ENCODE results near the gene P2RX3. TPM values are rescaled to one million over a fixed set of nuclear protein-coding genes. Genes with fewer than 3 reads are reported as not detected.
"Not testable (repeated sequence)": the region's sequence is repeated elsewhere in the genome, so short reads cannot be mapped to it uniquely, and the experiment has no call there.

Gene P2RX3
- total RNA-seq, result not detected
- long read RNA-seq, donor 1, result 0 reads
- long read RNA-seq, donor 2, result 0 reads

DNA sequence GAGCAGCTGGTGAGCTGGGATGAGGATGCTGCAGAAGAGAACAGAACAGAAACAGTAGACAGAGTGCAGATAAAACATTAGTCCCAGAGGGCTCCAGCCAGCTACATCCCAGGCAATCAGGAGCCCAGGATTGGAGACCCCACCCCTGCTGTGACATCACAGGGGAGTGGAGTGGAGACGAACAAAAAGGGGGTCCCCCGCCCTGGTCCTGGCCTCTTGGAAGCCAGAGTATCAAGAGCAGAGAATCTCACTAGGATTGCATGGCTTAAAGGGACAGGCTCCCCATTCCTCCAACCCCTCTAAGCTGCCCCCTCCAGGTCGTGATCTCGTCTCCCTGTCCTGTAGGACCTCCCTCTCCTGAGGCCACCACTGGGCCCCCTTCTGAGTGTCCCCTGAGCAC is at the start of gene P2RX3:
Gene P2RX3, plus strand, starts transcription at position 211 of the 400 bp plus-strand sequence. CDS start 199 bp downstream, outside the sequence.
- intact Hi-C loops (cut with DNase I), result no loop called here
- peak; percentile 47 for DNase-seq (ENCODE audit: low spot score)

DNA sequence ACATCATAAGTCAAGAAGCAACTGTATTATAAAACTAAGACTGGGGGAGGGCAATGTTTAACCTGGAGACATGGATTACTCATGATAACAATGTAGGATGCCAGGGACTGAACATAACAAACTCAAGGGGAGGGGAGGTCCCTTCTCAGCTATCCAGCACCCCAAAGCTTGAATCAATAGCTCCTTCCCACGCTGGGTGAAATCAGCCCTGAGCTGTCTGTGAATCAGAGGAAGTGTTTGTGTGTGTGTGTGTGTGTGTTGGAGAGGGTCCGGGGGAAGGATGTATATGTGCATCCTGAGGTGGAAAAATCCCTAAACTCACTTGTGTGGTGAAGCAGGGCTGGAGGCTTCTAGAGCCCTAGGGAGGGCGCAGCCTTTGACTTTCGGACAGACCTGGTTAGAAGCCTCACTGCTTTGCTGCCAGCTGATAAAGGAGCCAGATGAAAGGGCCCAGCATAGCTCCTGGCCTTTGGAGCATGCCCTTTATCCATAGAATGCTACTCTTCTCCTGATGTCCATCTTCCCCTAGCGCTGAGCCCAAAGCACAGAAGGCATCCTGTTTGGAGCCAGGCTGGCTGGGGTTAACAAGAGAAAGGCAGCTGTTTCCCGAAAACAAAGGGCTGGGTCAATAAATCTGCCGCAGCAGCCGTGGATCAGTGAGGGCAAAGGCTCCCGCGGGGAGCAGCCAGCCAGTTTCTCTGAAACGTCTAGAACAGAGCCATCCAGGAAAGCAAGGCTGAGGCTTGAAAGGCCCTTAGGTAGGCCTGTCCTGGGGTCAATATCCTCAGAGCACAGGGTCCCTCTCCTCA is 49.2 kb upstream of the P2RX3 start:
- intact Hi-C loops (cut with DNase I), result no loop called here
- DNase-seq (ENCODE audit: low spot score), result no peak

DNA sequence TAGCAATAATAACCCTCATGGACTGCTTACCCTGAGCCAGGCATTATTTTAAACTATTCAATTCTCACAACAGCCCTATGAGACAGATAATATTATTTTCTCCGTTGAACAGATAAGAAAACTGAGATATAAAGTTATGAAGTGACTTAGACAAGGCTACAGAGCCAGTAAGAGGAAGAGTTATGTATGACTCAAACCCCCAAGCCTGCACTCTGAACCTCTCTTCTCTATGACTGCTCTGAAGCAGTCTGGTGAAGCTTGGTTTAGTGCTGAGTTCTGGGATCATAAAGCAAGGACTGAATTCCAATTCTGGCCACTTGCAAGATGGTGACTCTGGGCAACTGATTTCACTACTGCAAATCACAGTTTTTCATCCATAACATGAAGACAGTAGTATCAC is 47.9 kb upstream of the P2RX3 start:
- intact Hi-C loops (cut with DNase I), result no loop called here
- DNase-seq (ENCODE audit: low spot score), result no peak

DNA sequence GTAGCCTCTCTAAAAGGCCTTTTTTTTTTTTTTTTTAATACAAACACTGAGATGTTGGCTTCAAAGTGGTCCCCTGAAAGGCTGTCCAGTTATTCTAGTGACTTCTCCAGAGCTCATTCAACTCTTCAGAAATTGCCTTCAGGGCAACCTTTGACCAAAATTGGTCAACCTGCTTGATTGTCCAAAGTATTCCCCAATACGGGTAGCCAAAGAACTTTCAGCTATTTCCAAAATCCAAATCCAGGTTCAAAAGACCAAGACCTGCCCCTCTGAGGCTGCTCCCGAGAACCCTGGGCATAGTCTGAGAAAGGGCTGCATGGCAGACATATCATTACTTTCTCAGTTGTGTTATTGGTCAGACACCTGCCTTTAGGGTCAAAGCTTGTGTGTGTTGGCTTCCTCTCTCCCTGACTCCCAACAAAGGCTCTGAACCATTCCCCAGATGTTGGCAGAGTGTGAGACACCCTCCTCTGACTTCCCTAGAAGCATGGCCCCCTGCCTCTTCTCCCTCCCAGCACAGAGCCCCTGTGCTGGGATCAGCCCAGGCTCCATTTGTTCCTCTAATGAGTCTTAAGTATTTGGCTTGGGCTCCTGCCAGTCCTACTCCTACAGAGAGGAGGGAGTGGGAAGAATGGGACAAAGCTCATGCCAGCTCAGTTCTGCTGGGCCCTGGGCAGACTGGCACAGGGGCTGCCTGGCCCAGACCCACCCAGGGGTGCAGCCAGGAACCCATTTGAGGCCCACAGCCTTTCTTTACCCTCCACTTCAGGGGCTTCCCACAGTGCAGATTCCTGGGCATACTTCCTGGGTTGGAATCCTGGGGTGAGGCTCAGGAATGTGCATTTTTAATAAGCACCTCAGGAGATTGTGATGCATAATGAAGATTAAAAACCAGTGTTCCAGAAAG is 43.7 kb upstream of the P2RX3 start:
- DNase-seq (ENCODE audit: low spot score), result no peak
- intact Hi-C loops (cut with DNase I), result no loop called here

GRCh38 chr11:57296205-57296604 is 41.9 kb upstream of the P2RX3 start:
- DNase-seq (ENCODE audit: low spot score); intact Hi-C loops (cut with DNase I): not testable (repeated sequence)

- intact Hi-C loops (cut with DNase I), result no loop called here
- DNase-seq (ENCODE audit: low spot score), result no peak
Measured at GRCh38 chr11:57297221-57297620, 40.9 kb upstream of the P2RX3 start.

DNA sequence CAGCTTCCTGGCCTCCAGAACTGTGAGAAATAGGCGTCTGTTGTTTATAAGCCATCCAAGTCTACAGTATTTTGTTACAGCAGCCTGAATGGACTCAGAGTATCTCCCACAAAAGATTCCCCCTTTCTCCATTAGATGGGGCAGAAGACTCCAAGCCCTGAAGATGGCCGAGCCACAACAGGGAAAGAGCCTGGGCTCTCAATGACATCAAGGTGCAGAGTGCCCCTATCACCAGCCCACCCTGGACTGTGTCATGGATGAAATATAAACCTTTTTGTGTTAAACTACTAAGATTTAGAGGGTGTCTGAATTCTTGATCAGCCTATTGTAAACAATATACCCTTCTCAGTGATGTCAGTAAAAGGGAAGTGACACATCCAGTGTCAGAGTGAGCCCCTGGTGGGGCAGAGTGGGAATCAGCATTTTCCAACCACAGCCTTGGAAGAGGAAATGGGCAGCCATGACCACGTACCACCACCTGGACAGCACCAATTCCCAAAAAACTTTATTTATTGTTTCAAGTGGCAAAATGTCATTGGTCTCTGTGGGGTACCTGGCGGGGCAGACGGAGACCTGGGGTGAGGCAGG is 38.9 kb upstream of the P2RX3 start:
- no peak for DNase-seq (ENCODE audit: low spot score)
- intact Hi-C loops (cut with DNase I), result no loop called here

DNA sequence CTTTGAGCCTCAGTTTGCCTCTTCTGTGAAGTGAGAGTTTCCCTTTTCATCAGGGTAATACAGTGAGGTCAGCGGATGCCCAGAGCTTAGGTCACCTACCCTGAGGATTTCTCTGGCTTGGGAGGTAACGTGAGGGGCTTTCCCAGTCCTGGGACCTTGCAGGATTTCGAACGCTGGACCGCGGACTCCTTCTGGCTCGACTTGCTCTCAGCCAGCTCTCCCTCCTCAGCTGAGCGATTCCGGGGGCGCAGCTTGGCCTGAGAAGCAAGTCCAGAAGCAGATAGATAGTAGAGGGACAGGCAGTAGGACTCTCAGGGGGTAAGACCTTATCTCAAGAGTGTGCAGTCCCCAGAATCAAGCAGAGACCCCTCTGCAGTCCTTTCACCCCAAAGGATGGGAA is 37.4 kb upstream of the P2RX3 start:
- intact Hi-C loops (cut with DNase I), result no loop called here
- DNase-seq (ENCODE audit: low spot score), result no peak

DNA sequence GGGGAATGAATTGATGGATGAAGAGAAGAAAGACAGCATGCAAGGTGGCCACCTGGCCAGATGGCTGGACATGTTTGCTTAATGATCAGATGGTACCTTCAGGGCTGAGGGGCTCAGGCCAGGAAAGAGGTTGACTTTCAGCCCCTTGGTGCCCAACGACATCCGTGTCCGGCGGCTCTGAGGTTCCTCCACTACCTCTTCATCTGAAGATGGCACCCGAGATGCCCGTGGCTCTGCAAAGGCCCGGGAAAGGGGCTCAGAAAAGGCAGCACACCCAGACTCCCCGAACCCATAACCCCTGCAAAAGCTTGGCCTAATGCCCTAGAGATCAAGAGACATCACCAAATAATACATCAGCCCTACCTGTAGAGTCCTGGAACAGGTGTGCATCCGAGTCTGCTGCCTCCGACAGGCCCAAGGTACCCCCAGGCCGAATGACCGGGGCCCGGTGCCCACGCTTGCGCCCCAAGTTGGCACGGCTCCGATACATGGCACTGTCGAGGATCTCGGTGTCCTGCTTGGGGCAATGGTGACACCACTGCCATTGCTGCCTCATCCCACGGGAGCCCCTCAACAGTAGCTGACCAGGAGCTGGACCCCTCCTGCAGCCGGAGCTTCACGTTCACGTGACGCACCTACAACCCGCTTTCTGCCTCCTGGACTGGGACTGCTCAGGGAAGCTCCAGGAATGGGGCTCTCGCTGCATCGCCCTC is 36.3 kb upstream of the P2RX3 start:
- DNase-seq (ENCODE audit: low spot score), result no peak
- intact Hi-C loops (cut with DNase I), result no loop called here

DNA sequence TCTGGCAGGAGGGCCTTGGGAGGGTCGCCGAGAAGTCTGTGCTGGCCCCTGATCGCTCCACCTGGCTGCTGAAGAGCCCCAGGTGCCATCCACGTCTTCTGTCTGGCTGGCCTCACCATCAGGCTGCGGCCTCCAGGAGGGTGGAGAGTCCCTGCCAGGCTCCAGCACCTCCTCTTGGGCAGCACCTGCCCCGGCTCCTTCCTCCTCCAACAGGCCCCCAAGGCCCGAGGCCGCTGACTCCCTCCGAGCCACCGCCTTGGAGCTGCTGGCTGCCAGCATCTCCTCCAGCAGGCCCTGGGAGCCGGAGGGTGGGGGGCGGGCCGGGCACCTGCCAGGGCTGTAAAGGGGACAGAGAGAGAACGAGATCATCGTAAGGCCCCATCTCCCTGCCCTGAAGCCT is 35.7 kb upstream of the P2RX3 start:
- no peak for DNase-seq (ENCODE audit: low spot score)
- intact Hi-C loops (cut with DNase I), result no loop called here

DNA sequence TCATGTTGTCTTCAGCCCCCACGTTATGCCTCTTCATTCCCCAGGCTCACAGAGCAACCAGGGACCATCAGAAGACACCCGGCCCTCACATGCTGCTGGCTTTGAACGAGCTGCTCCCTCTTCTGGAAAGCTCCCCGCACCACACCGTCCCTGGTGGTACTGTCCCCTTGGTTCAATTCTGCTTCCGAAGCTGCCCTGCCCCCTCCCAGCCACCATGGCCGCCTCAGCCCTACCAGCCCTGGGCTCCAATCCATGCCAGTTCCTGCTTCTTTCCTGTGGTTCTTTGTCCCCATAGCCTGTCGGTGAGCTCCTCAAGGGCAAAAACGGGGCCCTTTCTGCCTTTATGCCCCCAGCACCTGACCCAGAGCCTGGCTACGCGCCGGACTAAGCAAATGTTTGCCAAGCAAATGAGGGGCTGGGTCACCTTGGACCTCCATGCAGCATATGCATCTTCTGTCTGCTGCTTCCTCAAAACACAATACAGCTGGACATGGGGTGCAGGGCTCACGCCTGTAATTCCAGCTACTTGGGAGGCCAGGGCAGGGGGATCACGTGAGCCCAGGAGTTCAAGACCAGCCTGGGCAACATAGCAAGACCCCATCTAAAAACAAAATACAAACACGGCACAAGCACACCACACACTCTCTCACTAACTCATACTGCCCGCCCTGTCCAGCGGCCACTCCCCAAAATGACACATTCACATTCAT is 34.7 kb upstream of the P2RX3 start:
- intact Hi-C loops (cut with DNase I), result no loop called here
- DNase-seq (ENCODE audit: low spot score), result no peak

DNA sequence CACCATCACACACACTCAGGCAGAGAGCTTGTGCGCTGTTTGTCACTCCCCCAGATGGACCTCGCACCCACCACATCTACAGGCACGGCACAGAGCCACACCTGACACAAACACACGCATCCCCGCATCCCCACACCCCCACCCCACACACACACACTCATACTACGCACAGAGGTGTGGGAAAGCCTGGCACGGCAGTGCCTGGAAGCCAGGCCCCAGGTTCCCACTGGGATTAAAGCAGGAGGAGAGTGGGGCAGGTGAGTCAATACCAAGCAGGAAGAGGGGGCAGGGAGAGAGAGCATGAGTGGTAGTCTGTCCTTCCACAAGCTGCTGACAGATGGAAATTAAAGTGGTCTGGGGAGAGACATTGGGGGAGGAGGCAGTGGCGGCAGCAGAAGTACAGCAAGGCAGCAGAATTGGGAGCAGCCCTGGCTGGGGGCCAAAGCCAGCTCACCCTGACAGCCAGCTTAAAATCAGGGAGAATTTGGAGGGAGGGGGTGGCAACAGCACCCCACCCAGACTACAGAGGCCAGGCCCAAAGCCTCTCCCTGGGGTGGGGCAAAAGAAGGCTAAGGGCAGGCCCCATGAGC is 34.1 kb upstream of the P2RX3 start:
- no peak for DNase-seq (ENCODE audit: low spot score)
- intact Hi-C loops (cut with DNase I), result no loop called here

GRCh38 chr11:57305523-57305922 is 32.6 kb upstream of the P2RX3 start:
- no peak for DNase-seq (ENCODE audit: low spot score)

GRCh38 chr11:57306161-57306876 is 31.8 kb upstream of the P2RX3 start:
- no peak for DNase-seq (ENCODE audit: low spot score)
- intact Hi-C loops (cut with DNase I), result no loop called here

More at GRCh38 chr11:57305523-57305922, 32.6 kb upstream of the P2RX3 start:
- intact Hi-C loops (cut with DNase I), result no loop called here

- DNase-seq (ENCODE audit: low spot score), result no peak
- intact Hi-C loops (cut with DNase I), result no loop called here
Measured at GRCh38 chr11:57306940-57307565, 31.1 kb upstream of the P2RX3 start.

DNA sequence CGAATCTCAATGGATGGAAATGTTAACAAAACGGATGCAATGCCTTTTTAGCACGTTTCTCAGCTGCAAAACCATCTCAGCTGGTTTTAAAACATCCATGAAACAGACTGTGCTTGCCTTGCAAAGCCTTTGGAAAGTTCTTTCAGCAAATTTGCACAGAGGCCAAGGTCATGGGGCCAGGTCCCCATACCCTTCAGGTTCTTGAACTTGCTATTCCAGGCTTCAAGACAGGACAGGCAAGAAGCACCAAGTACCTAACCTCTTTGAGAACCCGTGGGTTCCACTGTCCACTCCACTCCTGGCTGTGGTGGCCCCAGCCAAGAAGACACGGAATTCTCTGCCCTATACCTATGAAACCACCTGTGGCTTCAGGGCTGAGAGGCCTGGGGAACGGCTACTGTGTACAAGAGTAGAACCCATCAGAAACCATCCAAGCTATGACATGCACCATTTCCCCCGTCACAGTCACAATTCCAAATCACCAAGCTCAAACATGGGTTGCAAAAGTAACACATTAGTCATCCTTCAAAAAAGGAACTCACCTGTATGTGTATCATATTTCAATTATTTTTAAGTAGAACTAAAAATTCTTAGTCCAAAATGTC is 30.4 kb upstream of the P2RX3 start:
- intact Hi-C loops (cut with DNase I), result no loop called here
- no peak for DNase-seq (ENCODE audit: low spot score)
